ENCODE results near the gene PLXNA4.

DNA sequence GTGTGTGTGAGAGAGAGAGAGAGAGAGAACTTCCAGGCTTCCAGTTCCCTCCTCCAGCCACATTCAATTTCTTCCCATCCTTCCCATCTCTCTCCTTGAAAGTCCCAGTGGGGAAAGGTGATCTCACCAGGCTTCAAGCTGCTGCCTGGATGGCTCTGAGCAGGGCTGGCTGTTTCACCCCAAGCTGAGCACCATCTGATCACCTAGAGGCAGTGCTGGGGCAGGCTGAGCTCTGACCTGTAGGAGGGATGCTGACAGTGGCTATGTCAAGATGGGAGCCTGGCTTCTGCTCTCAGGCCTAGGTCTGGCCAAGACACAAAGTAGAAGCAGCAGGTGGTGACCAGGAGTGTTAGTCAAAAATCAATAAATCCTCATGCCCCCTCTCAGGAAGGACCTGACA, 370.8 kb downstream of the PLXNA4 start:
- no peak for TF ChIP-seq ZFHX2 (tag by site-specific recombination; conservative IDR thresholded peaks at IDR 0.05)
- no peak for TF ChIP-seq CTCF (tag by site-specific recombination; IDR thresholded peaks at IDR 0.05)
- peak; percentile 92 for TF ChIP-seq ZIC2 (tag by site-specific recombination; IDR thresholded peaks at IDR 0.05)
- no peak for TF ChIP-seq ZNF138 (tag by site-specific recombination; IDR thresholded peaks at IDR 0.05; ENCODE audit: borderline replicate concordance)
- TF ChIP-seq ZFP37 (tag by site-specific recombination; IDR thresholded peaks at IDR 0.05) = no peak
- TF ChIP-seq, protein P1, sequence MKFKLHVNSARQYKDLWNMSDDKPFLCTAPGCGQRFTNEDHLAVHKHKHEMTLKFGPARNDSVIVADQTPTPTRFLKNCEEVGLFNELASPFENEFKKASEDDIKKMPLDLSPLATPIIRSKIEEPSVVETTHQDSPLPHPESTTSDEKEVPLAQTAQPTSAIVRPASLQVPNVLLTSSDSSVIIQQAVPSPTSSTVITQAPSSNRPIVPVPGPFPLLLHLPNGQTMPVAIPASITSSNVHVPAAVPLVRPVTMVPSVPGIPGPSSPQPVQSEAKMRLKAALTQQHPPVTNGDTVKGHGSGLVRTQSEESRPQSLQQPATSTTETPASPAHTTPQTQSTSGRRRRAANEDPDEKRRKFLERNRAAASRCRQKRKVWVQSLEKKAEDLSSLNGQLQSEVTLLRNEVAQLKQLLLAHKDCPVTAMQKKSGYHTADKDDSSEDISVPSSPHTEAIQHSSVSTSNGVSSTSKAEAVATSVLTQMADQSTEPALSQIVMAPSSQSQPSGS (tag by site-specific recombination; IDR thresholded peaks at IDR 0.05; ENCODE audit: low read depth) = no peak
- TF ChIP-seq, protein P2, sequence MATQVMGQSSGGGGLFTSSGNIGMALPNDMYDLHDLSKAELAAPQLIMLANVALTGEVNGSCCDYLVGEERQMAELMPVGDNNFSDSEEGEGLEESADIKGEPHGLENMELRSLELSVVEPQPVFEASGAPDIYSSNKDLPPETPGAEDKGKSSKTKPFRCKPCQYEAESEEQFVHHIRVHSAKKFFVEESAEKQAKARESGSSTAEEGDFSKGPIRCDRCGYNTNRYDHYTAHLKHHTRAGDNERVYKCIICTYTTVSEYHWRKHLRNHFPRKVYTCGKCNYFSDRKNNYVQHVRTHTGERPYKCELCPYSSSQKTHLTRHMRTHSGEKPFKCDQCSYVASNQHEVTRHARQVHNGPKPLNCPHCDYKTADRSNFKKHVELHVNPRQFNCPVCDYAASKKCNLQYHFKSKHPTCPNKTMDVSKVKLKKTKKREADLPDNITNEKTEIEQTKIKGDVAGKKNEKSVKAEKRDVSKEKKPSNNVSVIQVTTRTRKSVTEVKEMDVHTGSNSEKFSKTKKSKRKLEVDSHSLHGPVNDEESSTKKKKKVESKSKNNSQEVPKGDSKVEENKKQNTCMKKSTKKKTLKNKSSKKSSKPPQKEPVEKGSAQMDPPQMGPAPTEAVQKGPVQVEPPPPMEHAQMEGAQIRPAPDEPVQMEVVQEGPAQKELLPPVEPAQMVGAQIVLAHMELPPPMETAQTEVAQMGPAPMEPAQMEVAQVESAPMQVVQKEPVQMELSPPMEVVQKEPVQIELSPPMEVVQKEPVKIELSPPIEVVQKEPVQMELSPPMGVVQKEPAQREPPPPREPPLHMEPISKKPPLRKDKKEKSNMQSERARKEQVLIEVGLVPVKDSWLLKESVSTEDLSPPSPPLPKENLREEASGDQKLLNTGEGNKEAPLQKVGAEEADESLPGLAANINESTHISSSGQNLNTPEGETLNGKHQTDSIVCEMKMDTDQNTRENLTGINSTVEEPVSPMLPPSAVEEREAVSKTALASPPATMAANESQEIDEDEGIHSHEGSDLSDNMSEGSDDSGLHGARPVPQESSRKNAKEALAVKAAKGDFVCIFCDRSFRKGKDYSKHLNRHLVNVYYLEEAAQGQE (tag by site-specific recombination; IDR thresholded peaks at IDR 0.05) = no peak
- TF ChIP-seq ZNF704 (tag by site-specific recombination; IDR thresholded peaks at IDR 0.05) = no peak
- TF ChIP-seq, protein P3, sequence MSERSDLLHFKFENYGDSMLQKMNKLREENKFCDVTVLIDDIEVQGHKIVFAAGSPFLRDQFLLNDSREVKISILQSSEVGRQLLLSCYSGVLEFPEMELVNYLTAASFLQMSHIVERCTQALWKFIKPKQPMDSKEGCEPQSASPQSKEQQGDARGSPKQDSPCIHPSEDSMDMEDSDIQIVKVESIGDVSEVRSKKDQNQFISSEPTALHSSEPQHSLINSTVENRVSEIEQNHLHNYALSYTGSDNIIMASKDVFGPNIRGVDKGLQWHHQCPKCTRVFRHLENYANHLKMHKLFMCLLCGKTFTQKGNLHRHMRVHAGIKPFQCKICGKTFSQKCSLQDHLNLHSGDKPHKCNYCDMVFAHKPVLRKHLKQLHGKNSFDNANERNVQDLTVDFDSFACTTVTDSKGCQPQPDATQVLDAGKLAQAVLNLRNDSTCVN (tag by site-specific recombination; optimal IDR thresholded peaks at IDR 0.05) = no peak
- TF ChIP-seq BCL11A (tag by site-specific recombination; IDR thresholded peaks at IDR 0.05; ENCODE audit: low read depth) = no peak
- no peak for TF ChIP-seq ZNF423 (tag by site-specific recombination; IDR thresholded peaks at IDR 0.05)

Measured in HEK293 (cell line).